Smooth muscle cell (in vitro differentiated cells): ENCODE measurements around the gene PCDHGB5. TPM values are rescaled to one million over a fixed set of nuclear protein-coding genes. Genes with fewer than 3 reads are reported as not detected.

Experiments used
- DNase-seq: peaks from one replicate; lab custom pipeline; 2025; ENCODE audit not compliant: unreplicated experiment; lab: John Stamatoyannopoulos, UW
- H2AFZ ChIP-seq: fragments of 200-600 bp; sonication (generic); 2 replicates; pipeline ENCODE4 v1.6.0; 2016; ENCODE audit warnings: antibody characterized with exemption, low read depth, mild to moderate bottlenecking
- H3F3A ChIP-seq: fragments of 200-600 bp; sonication (generic); 2 replicates; pipeline ENCODE4 v1.6.0; 2017; ENCODE audit warnings: antibody characterized with exemption, low read depth
- H3K27ac ChIP-seq: fragments of 200-600 bp; sonication (generic); 2 replicates; pipeline ENCODE4 v1.5.1; 2016; ENCODE audit warnings: low read depth, mild to moderate bottlenecking
- H3K27me3 ChIP-seq: fragments of 200-600 bp; sonication (generic); 2 replicates; pipeline ENCODE4 v1.6.1; 2016; ENCODE audit warnings: low read depth, mild to moderate bottlenecking
- H3K36me3 ChIP-seq: fragments of 200-600 bp; sonication (generic); 2 replicates; pipeline ENCODE4 v1.5.1; 2016; ENCODE audit warnings: low read depth
- H3K4me1 ChIP-seq: fragments of 200-600 bp; sonication (generic); 2 replicates; pipeline ENCODE4 v1.5.1; 2016; ENCODE audit warnings: low read depth
- H3K4me2 ChIP-seq: fragments of 200-600 bp; sonication (generic); 2 replicates; pipeline ENCODE4 v1.6.0; 2016; ENCODE audit warnings: mild to moderate bottlenecking
- H3K4me3 ChIP-seq: fragments of 200-600 bp; sonication (generic); 2 replicates; pipeline ENCODE4 v1.5.1; 2016; ENCODE audit warnings: mild to moderate bottlenecking
- H3K79me2 ChIP-seq: fragments of 200-600 bp; sonication (generic); 2 replicates; pipeline ENCODE4 v1.6.0; 2016; ENCODE audit warnings: low read depth, mild to moderate bottlenecking
- H3K9ac ChIP-seq: fragments of 200-600 bp; sonication (generic); 2 replicates; pipeline ENCODE4 v1.6.0; 2016; ENCODE audit warnings: low read depth
- H3K9me3 ChIP-seq: fragments of 200-600 bp; sonication (generic); replicated peaks from 2 replicates; pipeline ENCODE4 v1.5.1; 2016; ENCODE audit warnings: low read depth
- H4K20me1 ChIP-seq: fragments of 200-600 bp; sonication (generic); 2 replicates; pipeline ENCODE4 v1.6.0; 2016; ENCODE audit warnings: low read depth
- CTCF ChIP-seq: fragments of 200-600 bp; sonication (generic); IDR thresholded peaks from 2 replicates; pipeline ENCODE4 v1.5.1; 2017; ENCODE audit warnings: borderline replicate concordance, mild to moderate bottlenecking, antibody characterized with exemption; ENCODE audit not compliant: insufficient read depth, poor library complexity, severe bottlenecking
- WGBS: methylation state at CpG from one replicate; pipeline ENCODE4 v1.1.7; 2016; ENCODE audit warnings: low lambda C conversion rate; 5-methylcytosine and 5-hydroxymethylcytosine counted together
- polyA plus RNA-seq: library from polyadenylated mRNA; unstranded; fragments of >200 nt; fragmentation: Nextera tagmentation; extraction: Ambion mirVana; gene quantifications from 2 replicates; pipeline ENCODE4 v1.2.1, GENCODE V29; 2016
- total RNA-seq: library from RNA; depleted of rRNA; stranded (reverse); fragments of >200 nt; gene quantifications from 2 replicates; pipeline ENCODE4 v1.2.3, GENCODE V29; 2014

PCDHGB5 gene
- total and polyA plus RNA-seq, 2 experiments from 2014 or later = 3.3 to 4.2 TPM

- no peaks in the 10 kb centered on the region for H4K20me1 ChIP-seq
- no peak overlapping the region for H2AFZ ChIP-seq
- H3K27me3 ChIP-seq = no peaks in the 10 kb centered on the region
- 67% methylated on average over 10 of the region's 10 CpGs for WGBS
- peak; percentile 28 for TF ChIP-seq CTCF
- no peak overlapping the region for H3K4me3 ChIP-seq
- no peak overlapping the region for H3K4me2 ChIP-seq
- DNase-seq = no peak
- H3K79me2 ChIP-seq = peaks cover 21% of the 10 kb centered on the region
- no peaks in the 10 kb centered on the region for H3F3A ChIP-seq
- H3K4me1 ChIP-seq = no peaks in the 10 kb centered on the region
- H3K36me3 ChIP-seq = no peaks in the 10 kb centered on the region
- no peaks in the 10 kb centered on the region for H3K9me3 ChIP-seq
- H3K9ac ChIP-seq = no peak overlapping the region
- no peak overlapping the region for H3K27ac ChIP-seq
Observed at GRCh38 chr5:141439411-141440141, 41.8 kb downstream of the PCDHGB5 start.

GRCh38 chr5:141440341-141440740, 42.6 kb downstream of the PCDHGB5 start:
- Histone ChIP-seq H3K9me3 (no peaks in the 10 kb centered on the region), H3K79me2 (peaks cover 26% of the 10 kb centered on the region), H3K9ac (no peak overlapping the region), H3K36me3 (no peaks in the 10 kb centered on the region), H3K4me2 (no peak overlapping the region), H3K27ac (no peak overlapping the region), H3K4me3 (no peak overlapping the region), H3K4me1 (no peaks in the 10 kb centered on the region), H2AFZ (no peak overlapping the region), H3F3A (no peaks in the 10 kb centered on the region), H4K20me1 (no peaks in the 10 kb centered on the region), H3K27me3 (no peaks in the 10 kb centered on the region)
- no peak for DNase-seq
- TF ChIP-seq CTCF = no peak
- WGBS = over 99% methylated on average over 9 of the region's 9 CpGs

- DNase-seq = no peak
- TF ChIP-seq CTCF = no peak
- H3K9me3 ChIP-seq = no peaks in the 10 kb centered on the region
- H2AFZ ChIP-seq = no peak overlapping the region
- WGBS = 96% methylated on average over 50 of the region's 50 CpGs
- no peaks in the 10 kb centered on the region for H4K20me1 ChIP-seq
- H3K27me3 ChIP-seq = no peaks in the 10 kb centered on the region
- no peaks in the 10 kb centered on the region for H3K4me1 ChIP-seq
- no peaks in the 10 kb centered on the region for H3F3A ChIP-seq
- H3K79me2 ChIP-seq = peaks cover 40% of the 10 kb centered on the region
- H3K36me3 ChIP-seq = no peaks in the 10 kb centered on the region
- no peak overlapping the region for H3K27ac ChIP-seq
- H3K4me3 ChIP-seq = no peak overlapping the region
- H3K4me2 ChIP-seq = no peak overlapping the region
- H3K9ac ChIP-seq = no peak overlapping the region
Observed at GRCh38 chr5:141441571-141442170, 43.9 kb downstream of the PCDHGB5 start.

Other genes with a start within 250 kb of the PCDHGB5 start
Only the 30 nearest of the 37 such genes appear.
- 4.1 and 6.5 TPM in 2 replicates for gene PCDHB9, start 210.8 kb upstream of the PCDHGB5 start, total RNA-seq
- gene PCDHB9, start 210.8 kb upstream of the PCDHGB5 start, polyA plus RNA-seq = 2.2 and 2.4 TPM in 2 replicates
- gene PCDHB10, start 205.6 kb upstream of the PCDHGB5 start, total RNA-seq = 6.4 and 7.4 TPM in 2 replicates
- 3.3 and 3.4 TPM in 2 replicates for gene PCDHB10, start 205.6 kb upstream of the PCDHGB5 start, polyA plus RNA-seq
- 1.8 and 2.1 TPM in 2 replicates for gene PCDHB11, start 198.3 kb upstream of the PCDHGB5 start, total RNA-seq
- gene PCDHB11, start 198.3 kb upstream of the PCDHGB5 start, polyA plus RNA-seq = 0.61 and 1.7 TPM in 2 replicates
- gene PCDHB12, start 189.2 kb upstream of the PCDHGB5 start, total RNA-seq = 2.9 and 3.6 TPM in 2 replicates
- 0.57 and 1.0 TPM in 2 replicates for gene PCDHB12, start 189.2 kb upstream of the PCDHGB5 start, polyA plus RNA-seq
- gene PCDHB13, start 184.0 kb upstream of the PCDHGB5 start, total RNA-seq = 4.4 and 8.3 TPM in 2 replicates
- gene PCDHB13, start 184.0 kb upstream of the PCDHGB5 start, polyA plus RNA-seq = 1.8 and 2.6 TPM in 2 replicates
- gene PCDHB14, start 174.6 kb upstream of the PCDHGB5 start, total RNA-seq = 7.8 and 9.1 TPM in 2 replicates
- gene PCDHB14, start 174.6 kb upstream of the PCDHGB5 start, polyA plus RNA-seq = 2.6 and 4.6 TPM in 2 replicates
- 3.9 and 4.2 TPM in 2 replicates for gene PCDHB15, start 152.6 kb upstream of the PCDHGB5 start, total RNA-seq
- gene PCDHB15, start 152.6 kb upstream of the PCDHGB5 start, polyA plus RNA-seq = 1.8 and 2.1 TPM in 2 replicates
- gene SLC25A2, start 93.9 kb upstream of the PCDHGB5 start, total RNA-seq = not detected in 2 replicates
- 0.15 TPM in 1 of 2 replicates, not detected in the other for gene SLC25A2, start 93.9 kb upstream of the PCDHGB5 start, polyA plus RNA-seq
- 83.0 and 94.5 TPM in 2 replicates for gene TAF7, start 77.2 kb upstream of the PCDHGB5 start, total RNA-seq
- 85.9 and 105 TPM in 2 replicates for gene TAF7, start 77.2 kb upstream of the PCDHGB5 start, polyA plus RNA-seq
- gene PCDHGA1, start 67.4 kb upstream of the PCDHGB5 start, total RNA-seq = 0.58 and 0.63 TPM in 2 replicates
- gene PCDHGA1, start 67.4 kb upstream of the PCDHGB5 start, polyA plus RNA-seq = 0.05 TPM in 1 of 2 replicates, not detected in the other
- 0.04 TPM in 1 of 2 replicates, not detected in the other for gene PCDHGA2, start 59.2 kb upstream of the PCDHGB5 start, total RNA-seq
- not detected in 2 replicates for gene PCDHGA2, start 59.2 kb upstream of the PCDHGB5 start, polyA plus RNA-seq
- not detected in 2 replicates for gene PCDHGA3, start 54.1 kb upstream of the PCDHGB5 start, total RNA-seq
- not detected in 2 replicates for gene PCDHGA3, start 54.1 kb upstream of the PCDHGB5 start, polyA plus RNA-seq
- gene PCDHGB1, start 47.8 kb upstream of the PCDHGB5 start, total RNA-seq = 0.27 and 0.81 TPM in 2 replicates
- 0.40 TPM in 1 of 2 replicates, not detected in the other for gene PCDHGB1, start 47.8 kb upstream of the PCDHGB5 start, polyA plus RNA-seq
- gene PCDHGA4, start 42.9 kb upstream of the PCDHGB5 start, total RNA-seq = 0.58 and 1.1 TPM in 2 replicates
- gene PCDHGA4, start 42.9 kb upstream of the PCDHGB5 start, polyA plus RNA-seq = not detected in 2 replicates
- 0.18 and 1.1 TPM in 2 replicates for gene PCDHGB2, start 38.0 kb upstream of the PCDHGB5 start, total RNA-seq
- gene PCDHGB2, start 38.0 kb upstream of the PCDHGB5 start, polyA plus RNA-seq = not detected in 2 replicates
- gene PCDHGA5, start 33.8 kb upstream of the PCDHGB5 start, total RNA-seq = 0.09 and 0.22 TPM in 2 replicates
- 0.13 TPM in 1 of 2 replicates, not detected in the other for gene PCDHGA5, start 33.8 kb upstream of the PCDHGB5 start, polyA plus RNA-seq
- gene PCDHGB3, start 27.7 kb upstream of the PCDHGB5 start, total RNA-seq = 0.40 TPM in 1 of 2 replicates, not detected in the other
- gene PCDHGB3, start 27.7 kb upstream of the PCDHGB5 start, polyA plus RNA-seq = not detected in 2 replicates
- gene PCDHGA6, start 24.1 kb upstream of the PCDHGB5 start, total RNA-seq = 0.09 and 0.27 TPM in 2 replicates
- not detected in 2 replicates for gene PCDHGA6, start 24.1 kb upstream of the PCDHGB5 start, polyA plus RNA-seq
- 0.09 and 0.27 TPM in 2 replicates for gene PCDHGA7, start 15.2 kb upstream of the PCDHGB5 start, total RNA-seq
- not detected in 2 replicates for gene PCDHGA7, start 15.2 kb upstream of the PCDHGB5 start, polyA plus RNA-seq
- gene PCDHGB4, start 10.2 kb upstream of the PCDHGB5 start, total RNA-seq = 37.1 and 43.1 TPM in 2 replicates
- 20.0 and 27.5 TPM in 2 replicates for gene PCDHGB4, start 10.2 kb upstream of the PCDHGB5 start, polyA plus RNA-seq
- gene PCDHGA8, start 5.3 kb upstream of the PCDHGB5 start, total RNA-seq = 3.2 and 3.3 TPM in 2 replicates
- 0.25 and 0.89 TPM in 2 replicates for gene PCDHGA8, start 5.3 kb upstream of the PCDHGB5 start, polyA plus RNA-seq
- 2.9 and 4.0 TPM in 2 replicates for gene PCDHGA9, start 4.8 kb downstream of the PCDHGB5 start, total RNA-seq
- 0.08 and 0.23 TPM in 2 replicates for gene PCDHGA9, start 4.8 kb downstream of the PCDHGB5 start, polyA plus RNA-seq
- 12.4 and 17.1 TPM in 2 replicates for gene PCDHGB6, start 10.1 kb downstream of the PCDHGB5 start, total RNA-seq
- 9.7 and 12.3 TPM in 2 replicates for gene PCDHGB6, start 10.1 kb downstream of the PCDHGB5 start, polyA plus RNA-seq
- 24.6 and 24.7 TPM in 2 replicates for gene PCDHGA10, start 15.0 kb downstream of the PCDHGB5 start, total RNA-seq
- gene PCDHGA10, start 15.0 kb downstream of the PCDHGB5 start, polyA plus RNA-seq = 10.9 and 11.1 TPM in 2 replicates
- gene PCDHGB7, start 19.7 kb downstream of the PCDHGB5 start, total RNA-seq = 25.3 and 37.5 TPM in 2 replicates
- 21.3 and 24.6 TPM in 2 replicates for gene PCDHGB7, start 19.7 kb downstream of the PCDHGB5 start, polyA plus RNA-seq
- gene PCDHGA11, start 23.1 kb downstream of the PCDHGB5 start, total RNA-seq = 8.7 and 13.2 TPM in 2 replicates
- gene PCDHGA11, start 23.1 kb downstream of the PCDHGB5 start, polyA plus RNA-seq = 7.9 and 8.0 TPM in 2 replicates
- 1.7 and 4.5 TPM in 2 replicates for gene PCDHGA12, start 32.6 kb downstream of the PCDHGB5 start, total RNA-seq
- gene PCDHGA12, start 32.6 kb downstream of the PCDHGB5 start, polyA plus RNA-seq = 0.42 and 0.86 TPM in 2 replicates
- 38.2 and 50.3 TPM in 2 replicates for gene PCDHGC3, start 78.0 kb downstream of the PCDHGB5 start, total RNA-seq
- gene PCDHGC3, start 78.0 kb downstream of the PCDHGB5 start, polyA plus RNA-seq = 98.4 and 111 TPM in 2 replicates
- gene PCDHGC4, start 87.1 kb downstream of the PCDHGB5 start, total RNA-seq = 1.2 and 3.8 TPM in 2 replicates
- 0.12 and 0.16 TPM in 2 replicates for gene PCDHGC4, start 87.1 kb downstream of the PCDHGB5 start, polyA plus RNA-seq
- gene PCDHGC5, start 91.1 kb downstream of the PCDHGB5 start, total RNA-seq = 1.8 and 3.4 TPM in 2 replicates
- gene PCDHGC5, start 91.1 kb downstream of the PCDHGB5 start, polyA plus RNA-seq = 1.5 and 3.3 TPM in 2 replicates